ENCODE results near the gene NGDN.

NGDN gene

DNA sequence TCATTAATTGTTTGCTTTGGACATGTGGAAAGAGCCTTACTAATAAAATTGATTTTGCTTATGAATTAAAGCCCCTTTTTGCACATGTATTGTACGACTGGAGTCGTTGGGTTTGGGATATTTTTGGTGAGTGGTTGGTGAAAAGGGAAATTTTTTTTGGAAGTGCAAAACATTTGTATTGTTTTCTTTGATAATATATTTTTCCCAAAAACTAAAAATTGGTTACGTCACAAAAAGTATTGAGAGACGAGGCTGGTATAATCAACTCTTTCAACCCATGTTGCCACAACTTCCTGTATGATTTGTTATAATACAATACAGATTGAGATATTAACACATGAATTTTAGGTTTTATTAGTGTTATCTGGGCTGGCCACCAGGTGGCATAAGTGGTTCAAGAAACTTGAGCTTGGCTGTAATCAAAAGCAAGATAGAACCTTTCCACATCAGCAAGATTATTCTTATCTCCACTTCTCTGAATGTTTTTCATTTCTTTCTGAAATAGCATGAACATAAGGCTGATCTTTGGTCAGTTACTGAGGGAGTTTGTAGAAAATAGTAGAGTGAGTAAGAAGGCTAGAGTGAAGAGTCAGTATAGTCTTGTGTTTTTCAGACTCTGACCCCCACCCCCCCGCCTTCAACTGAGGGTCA, 8.7 kb downstream of the NGDN start:
- peak in 1 of 2 experiments; percentile 85 for DNase-seq

DNA sequence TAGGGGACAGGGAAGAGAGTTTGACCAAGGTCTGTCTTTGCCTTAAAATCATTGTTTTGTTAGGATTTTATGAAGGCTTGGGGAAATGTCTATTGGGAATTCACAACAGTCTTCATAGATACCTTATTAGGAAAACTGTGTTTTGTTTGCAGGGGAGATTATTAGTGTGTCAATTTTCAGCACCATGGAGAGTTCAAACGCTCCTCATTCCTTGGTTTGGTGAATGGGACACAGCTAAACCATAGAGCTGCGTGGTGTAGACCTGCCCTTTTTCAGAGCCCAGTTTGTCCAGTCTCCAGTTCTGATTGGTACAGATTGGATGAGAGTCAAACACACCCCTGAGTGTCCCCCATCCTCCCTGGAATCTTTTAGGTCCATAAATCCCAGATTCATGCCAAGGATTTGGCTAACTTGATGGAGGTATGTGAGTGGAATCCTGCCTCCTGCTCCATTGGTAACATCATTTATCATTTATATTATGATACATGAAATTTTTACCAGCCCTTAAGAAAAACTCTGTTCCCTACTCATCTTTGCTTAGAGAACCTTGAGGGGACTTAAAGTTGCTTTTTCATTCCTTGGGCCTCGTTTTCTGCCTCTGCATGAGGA, 12.0 kb downstream of the NGDN start:
- DNase-seq = no peak

DNA sequence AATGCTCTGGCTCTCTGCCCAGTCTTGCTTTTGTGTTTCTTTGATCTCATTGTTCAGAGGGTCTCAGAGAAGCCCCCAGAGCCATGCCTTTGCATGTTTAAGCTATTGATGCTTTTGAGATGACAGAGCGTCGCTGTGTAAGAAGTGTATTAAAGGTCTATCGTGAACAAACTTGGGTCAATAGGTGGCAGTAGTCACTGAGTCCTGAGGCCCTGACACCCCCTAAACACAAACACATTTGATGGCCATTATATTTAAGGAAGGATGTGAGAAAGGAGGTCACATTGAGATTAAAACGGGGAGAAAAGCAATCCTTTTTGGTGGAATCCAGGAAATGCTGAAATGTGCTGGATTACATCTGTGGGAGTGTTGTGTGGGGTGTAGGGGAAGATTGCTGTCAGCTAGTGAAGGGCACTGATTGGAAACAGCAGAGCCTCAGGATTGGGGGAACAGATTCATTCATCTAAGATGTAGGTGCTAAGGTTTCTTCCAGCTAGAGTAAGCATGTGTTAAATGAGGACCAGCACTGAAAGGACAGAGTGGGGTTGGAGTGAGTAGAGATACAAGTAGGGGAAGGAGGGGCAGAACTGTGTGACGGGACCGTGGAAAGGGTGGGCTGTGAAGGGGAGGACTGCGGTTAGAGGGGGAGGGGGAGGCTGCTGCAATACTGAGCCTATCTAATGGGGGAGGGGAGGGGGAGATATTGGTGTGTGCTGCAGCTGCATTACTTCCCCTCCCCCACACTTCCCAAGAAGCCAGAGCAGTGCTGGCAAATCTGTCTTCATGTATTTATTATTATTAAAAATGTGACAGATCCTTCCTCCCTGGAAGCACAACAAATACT, 12.7 kb downstream of the NGDN start:
- DNase-seq = peak; percentile 20 to 61

DNA sequence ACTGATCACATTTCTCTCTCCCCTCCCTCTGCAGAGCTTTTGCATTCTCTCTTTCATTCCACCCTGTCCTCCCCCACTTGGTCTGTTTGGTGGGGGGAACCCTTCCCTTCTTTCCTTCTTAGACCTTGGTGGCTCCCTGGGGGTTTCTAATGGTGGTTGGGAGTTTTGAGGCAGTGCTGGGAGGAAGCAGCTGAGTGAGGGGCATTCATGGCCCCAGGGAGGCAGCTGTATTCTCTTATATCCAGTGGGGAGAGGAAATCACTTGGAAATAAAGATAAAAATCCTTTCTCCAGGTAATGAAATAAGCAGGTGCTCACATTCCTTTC, 13.3 kb downstream of the NGDN start:
- no peak for DNase-seq

DNA sequence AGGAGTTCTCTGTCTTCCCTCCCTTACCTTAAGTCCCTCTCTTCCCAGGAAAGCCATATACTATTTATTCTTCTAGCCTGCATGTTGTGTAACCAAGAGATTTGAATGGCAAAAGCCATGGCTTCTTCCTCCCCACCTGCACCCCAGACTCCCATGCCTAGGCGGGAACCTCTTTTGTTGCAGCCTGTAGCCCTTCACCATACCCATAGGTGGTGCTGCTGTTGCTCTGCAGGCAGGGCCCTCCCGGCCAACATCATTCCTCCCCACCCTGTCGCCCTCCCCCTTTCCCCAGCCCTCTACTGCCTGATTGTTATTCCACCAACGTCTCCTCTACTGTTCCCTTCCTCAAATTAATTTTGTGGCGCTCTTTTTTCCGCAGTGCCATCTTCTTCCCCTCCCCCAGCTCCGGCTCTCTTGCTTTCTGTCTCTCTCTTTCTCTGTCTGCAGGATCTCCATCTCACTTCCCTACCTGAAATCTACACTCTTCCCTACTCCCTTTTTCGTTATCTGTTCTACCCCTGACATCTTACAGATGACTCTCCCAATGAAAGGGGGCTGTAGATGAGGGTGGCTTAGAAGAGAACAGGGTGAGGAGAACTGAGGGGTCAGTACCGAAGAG, 13.8 kb downstream of the NGDN start:
- DNase-seq = peak; percentile 62 to 85

DNA sequence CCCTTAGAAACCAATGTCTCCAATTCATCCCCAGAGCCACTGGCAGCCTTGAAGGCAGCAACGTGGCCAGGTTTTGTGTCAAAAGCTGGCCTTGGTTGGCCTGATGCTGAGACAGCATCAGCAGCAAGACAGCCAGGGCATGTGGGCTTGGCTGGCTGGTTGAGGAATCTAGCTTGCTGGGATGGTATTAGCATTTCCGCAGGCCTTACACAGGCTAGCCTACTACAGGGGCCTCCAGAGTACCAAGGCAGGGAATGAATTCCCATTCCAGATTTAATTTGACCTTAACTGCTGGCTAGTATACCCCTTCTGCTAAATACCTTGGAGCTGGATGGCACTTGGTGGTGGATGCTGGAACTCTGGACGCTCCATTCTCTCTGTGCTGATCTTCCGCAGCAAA, 15.8 kb downstream of the NGDN start:
- DNase-seq = no peak

DNA sequence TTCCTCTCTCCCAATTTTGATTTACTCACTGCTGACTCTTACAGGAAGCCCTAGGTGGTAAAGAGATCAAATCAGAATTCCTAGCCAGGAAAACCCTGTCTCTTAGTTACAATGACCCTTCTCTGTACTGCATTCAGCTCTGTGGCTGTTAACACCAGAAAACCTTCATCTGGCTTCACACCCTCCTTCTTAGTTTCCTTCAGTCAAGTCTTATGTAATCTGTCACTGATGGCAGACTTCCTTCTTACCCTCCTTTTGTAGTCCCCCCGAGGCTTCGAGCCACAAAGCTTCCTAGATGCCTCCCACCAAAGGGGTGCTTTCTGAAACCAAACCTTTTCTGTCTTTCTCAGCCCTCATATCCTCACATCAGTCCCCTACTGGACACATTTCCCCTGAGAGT, 16.5 kb downstream of the NGDN start:
- no peak for DNase-seq

DNA sequence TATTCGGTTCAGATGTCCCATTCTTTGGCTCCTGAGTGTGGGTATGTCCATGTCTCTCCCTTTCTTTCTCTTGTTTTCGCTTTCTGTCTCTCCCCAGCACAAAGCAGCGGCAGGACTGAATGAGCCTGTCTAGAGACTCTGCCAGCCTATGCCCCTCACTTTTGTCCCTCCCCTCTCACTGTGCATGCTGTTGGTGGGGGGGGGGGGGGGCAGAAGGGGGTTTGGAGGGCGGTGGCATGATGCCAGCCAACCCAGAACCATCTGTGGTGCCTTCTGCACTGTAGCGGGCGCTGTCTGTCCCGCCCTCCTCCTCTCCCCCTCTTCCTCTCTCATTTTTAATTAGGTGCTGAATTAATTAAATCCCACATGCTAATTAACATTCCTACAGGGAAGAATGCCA, 17.7 kb downstream of the NGDN start:
- peak; percentile 70 to 86 for DNase-seq

DNA sequence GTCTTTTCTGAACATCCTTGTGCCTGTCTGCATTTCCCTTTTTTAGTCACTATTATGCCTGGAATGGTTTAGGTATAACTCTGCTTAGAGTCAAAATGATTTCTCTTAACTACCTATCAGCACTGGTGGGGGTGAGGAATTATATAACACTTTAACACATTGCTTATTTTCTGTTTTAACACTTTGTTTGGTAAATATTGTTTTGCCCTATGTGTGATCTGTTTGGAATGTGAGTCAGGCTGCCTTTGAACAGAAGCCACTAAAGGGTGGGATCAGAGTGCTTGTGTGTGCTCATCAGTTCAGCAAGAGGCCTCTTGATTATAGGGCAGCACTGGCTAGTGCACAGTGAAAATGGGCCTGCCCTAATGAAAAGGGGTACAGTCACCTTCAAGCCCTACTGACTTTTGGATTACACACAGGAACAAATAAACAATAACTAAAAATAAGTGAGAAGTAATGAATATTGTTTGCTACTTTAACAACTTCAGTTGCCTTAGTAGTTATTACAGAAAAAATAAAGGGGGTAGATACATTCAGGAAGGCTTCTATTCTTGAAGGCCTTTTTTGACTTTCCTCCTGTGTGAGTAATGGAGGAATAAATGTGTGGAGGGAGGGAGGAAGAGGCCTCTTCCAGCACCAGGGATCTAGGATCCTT, 23.2 kb downstream of the NGDN start:
- no peak for DNase-seq

DNA sequence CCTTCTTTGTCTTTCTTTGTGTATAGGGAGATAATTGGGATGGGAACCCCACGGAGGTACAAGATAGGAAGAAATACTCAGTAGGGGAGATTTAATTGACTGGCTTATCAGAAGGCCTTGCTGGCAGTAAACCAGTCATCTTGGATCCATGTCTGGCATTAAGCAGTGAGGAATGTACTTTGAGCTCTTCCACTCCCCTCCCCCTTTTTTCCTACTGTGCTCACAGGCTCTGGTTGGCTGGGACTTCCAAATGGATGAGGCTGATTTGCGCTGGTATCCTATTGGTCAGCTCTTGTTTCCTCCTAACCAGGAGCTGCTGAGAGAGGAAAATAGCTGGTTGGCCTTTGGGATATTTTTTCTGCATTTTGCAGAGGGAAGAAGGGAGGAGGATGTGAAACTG, 24.7 kb downstream of the NGDN start:
- no peak for DNase-seq

DNA sequence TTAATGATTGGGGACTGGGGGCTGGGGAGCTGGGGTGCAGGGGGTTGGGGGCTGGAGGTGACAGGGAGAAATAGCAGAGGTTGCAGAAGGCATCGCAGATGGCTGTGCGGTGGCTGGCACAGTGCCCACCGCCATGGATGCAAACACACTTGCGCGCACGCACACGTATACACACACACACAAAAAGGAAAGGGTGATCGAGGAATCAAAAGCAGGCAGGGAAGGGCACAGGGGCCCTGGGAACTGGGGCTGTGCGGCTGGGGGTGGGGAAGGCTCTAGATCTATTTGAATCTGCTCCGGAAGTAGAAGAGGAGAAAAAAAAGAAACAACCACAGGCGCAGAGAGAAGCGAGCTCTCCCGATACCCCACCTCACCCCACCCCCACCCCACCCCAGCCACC, 42.7 kb downstream of the NGDN start:
- DNase-seq = peak; percentile 91 to 97

DNA sequence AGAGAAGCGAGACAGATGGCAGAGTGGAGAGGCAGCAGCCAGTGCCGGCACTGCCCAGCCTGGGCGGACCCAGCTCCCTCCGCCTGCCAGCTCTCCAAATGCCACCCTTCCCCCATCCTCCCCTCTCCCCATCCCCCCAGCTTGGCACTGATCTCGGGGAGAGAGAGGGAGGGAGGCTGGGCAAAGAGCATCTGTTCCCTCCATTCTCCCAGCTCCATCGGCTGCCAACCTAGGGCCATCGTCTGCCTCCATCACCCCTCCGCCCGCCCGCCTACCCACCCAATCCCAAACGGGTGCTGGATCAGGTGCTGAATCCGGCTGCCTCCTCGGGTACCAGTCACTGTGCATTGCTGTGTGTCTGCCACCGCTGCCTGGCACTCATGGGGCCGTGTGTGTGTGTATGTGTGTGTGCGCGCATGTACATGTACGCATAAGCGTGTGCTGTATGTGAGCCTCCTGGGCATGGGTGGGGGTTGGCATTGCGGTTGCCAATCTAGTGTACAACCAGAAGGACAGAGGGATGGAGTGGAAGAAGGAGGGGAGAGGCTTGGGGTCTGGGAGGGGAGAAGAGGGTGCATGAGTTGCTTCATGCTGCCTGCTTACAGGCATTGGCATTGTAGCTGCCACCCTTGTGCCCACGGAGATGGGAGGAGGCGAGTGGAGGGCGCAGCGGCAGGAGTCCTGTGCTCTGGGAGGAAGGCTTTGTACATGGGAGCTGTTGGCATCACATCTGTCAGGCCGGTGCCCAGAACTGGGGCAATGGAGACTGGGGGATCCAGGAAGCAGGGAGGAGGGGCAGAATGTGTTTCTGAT, 43.7 kb downstream of the NGDN start:
- peak; percentile 99 for DNase-seq

DNA sequence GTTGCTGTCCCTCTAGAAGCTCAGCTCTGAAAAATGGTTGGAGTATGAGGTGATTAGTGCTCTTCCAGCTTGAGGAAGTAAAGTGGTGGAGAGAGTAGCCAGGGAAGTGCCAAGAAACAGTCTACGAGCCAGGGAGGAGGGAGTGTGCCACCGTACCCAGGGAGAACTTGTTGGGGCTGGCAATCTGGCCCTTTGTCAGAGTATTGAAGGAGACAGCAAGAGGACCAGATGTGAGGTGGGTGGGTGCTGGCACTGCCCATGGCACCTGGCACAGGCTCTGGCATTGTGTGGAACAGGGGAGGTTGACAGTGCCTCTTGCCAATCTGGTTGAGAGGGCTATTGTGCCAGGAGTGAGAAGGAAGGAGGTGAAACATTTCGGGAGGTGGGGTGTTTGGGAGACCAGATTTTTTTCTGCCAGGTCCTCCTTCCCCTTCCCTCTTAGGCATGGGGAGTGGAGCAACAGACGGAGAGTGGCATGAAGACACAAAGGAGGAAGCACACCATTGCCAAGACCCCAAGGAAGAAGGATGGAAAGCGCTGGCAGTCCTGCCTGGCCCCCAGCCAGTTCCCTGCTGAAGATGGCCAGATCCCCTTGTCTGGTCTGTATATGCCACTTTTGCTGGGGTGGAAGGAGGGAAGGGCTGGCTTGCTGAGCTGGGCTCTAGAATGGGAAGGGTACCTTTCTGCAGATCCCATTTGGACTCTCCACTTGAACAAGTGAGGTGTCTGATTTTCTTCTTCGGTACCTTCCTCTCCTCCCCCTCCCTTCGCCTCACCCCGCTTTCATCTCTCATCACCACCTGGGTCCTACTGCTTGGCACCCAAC, 44.5 kb downstream of the NGDN start:
- peak; percentile 35 to 59 for DNase-seq

DNA sequence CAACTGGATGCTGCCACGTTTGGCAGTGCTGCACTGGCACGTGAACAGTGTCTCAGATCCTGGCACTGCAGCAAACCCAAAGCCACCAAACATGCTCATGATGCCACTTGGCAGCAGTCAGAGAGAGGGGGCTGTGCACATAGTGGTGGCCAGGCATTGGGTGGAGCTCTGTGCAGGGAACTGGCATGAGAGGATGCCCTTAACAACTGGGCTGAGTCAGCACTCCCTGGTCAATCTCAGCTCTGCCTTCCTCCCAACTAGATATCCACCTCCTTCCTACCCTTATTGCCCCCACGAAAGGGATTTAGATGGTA, 45.1 kb downstream of the NGDN start:
- no peak for DNase-seq

DNA sequence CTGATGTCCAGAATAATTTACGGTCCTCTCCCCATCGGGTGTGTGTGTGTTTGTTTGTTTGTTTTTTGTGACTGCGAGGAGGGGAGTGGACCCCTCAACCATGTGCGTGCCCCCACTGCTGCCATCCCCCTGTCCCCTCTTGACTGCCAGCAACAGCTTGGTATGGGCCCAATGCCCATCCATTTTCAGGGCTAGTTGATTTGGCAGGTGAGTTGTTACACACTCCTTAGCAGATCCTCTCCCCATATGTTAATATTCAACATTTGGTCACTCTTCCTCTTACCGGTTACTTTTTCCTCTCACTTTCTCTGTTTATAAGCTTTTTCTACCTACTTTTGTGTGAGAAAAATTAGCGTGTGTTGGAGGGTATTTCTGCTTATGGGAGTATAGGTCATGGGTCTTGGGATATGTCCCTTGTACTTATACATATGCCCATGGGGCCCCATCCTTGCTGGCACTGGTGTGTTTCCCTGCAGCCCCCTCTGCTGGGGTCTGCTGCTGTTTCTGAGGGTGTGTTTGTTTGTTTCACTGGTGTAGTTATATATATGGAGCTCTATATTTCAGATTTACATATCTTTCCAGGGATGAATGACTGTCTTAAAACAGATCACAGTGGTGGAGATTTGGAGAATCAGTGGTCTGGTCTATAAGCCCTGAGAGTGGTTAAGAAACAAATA, 48.3 kb downstream of the NGDN start:
- peak in 1 of 2 experiments; percentile 42 for DNase-seq

DNA sequence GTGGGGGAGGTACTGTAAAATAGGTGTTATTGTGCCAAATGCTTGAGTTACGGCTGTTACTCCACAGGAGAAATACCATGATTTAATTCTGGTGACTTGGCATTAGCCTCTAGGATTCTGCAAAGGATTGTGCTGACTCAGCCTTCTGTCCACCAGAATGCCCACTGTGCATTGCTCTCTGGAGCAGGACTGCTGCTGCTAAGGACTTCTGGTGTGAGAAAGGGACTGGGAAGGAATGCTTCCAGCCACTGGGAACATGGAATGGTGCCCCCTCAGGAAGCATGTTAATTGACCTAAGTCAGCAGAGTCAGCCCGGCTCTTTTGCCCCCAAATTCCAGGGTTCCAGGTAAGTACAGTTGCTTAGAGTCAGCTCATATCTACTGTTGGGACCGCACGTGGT, 49.2 kb downstream of the NGDN start:
- DNase-seq = no peak

DNA sequence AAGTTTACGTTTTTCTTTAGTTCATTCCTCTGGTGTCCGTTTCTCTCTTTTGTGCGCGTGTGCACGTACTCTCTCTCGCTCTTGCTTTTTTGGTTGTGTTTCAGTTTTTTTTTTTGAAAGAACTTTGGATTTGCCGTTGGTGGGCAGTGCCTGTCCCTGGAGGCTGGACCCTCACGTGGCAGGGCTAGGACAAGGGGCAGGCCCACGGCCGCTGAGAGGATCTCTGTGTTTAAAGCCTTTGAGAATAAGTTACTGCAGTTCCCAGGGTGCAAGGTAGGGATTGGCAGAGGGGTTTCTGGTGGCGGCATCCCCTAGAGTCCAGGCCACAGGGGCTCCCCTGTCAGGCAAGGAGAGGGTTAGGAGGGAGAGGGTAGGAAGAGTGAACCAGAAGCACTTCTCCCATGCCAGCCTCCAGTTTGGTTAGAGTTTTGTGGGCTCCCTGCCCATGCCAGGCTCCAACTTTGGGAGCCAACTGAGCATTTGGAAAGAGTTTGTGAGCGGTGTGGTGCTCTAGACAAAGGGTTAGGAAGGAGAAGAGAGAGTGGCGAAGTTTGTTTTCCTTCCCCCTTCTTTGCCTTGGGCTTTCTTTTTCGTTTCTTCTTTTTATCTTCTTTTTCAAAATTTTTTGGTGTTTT, 51.5 kb downstream of the NGDN start:
- DNase-seq = no peak

DNA sequence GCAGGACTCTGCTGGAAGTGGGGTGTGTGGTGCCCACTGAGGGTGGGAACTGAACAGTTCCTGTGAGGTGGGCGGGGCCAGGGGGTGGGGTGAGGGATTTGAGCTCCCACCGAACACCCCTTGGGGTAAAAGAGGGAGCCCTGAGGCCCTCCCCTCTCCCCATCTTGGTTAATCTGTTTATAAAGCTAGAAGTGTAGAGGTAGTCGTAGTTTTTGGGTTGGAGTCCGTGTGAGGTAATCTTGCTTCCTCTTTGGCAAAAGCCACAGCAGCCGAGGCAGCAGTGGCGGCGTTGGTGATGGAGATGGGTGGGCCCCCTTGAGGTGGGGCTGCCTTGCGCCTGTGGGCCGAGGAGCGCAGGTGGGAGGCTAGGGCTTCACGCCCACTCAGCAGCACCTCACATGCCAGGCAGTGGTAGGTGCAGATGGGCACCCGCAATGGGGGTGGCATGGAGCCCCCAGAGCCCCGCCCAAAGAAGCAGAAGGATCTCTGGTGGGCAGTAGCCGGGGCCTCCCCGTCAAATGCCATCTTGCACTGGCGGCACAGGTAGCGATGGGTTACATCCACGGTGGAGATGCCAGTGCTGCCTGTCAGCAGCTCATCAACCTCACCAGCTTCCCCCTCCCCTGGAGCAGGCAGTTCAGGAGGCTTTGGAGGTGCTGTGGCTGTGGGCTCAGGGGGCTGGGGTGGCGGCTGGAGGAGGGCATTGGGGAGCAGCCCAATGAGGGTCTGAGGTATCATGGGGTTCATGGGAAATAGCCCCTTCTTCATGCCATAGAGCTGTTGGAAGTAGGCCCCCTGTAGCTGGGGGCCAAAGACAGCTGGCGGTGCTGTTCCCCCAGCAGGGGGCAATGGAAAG, 52.5 kb downstream of the NGDN start:
- no peak for DNase-seq

DNA sequence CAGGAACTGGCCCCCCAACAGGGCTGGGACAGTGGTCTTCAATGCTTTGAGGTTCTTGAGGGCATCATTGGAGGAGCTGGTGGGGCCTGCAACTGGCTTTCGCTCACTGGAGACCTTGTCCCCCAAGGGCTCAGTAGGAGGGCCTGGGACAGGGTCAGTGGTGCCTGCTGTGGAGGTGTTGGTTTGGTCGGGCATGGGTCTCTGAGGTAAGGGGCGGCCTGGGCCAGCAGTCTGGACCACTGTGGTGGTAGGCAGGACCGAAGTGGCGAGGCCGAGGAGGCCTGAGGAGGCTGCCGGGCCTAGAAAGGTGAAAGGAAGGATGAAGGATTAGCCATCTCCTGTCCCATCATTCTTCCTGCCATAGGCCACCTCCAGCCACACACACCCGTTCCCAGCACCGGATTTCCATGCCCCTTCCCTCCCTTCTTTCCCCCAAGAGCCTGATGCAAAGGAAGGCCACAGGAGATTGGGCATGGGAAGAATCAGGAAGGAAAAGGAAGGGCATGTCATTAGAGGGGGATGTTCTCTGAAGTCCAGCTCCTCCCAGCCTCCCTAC, 53.2 kb downstream of the NGDN start:
- no peak for DNase-seq

Measured in NCI-H524 (cell line).